Smooth muscle cell of trachea (primary cell): Measurements from ENCODE around the gene IZUMO1R. TPM values are rescaled to one million over a fixed set of nuclear protein-coding genes. Genes with fewer than 3 reads are reported as not detected.

Experiments used
- total RNA-seq: library from RNA; depleted of rRNA; stranded (reverse); fragments of >200 nt; gene quantifications from 2 replicates; pipeline ENCODE4 v1.2.1, GENCODE V29; 2014

Gene IZUMO1R
- total RNA-seq = not detected in 2 replicates

DNA sequence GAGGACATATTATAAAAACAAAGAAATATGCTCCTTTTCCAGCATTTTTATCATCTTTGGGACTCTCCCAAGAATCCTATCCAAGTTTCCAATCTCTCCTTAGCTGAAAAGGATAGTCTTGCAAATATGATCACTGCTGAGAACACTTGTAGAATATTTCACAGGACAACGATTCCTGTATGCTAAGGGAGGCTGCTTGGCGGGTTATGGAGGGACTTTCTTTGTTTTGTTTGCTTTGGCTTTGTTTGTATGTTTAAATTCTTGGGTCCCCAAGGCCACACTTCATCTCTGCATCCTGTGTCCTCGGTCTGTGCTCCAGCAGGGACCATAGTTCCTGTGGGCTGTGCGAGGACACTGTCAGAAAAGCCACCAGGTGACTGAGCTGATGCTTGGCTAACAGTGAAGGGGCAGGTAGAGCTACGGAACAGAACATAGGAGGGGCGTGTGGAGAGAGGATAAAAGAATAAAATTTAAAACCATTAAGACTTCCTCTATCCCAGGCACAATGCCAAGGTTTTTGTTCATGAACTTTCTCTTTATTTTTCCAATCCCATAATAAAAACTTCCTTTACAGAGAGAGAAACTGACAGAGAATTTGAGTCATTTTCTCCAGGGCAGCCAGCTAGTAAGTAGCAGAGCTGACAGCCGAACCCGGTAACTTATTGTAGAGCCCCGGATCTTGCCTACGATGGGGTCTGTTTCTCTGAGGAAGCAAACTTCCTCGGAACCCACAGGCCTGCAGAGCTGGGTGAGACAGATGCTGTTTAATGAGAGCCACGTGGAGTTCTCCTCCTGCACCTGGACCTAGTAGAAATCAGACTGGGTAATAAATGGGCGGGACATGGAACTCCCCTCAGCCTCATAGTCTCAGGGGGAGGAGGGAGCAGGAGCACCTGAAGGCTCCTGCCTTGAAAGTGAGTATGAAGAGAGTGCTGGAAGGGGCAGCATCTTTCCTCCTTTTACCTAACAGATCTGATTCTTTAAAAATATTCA lies at the start of gene IZUMO1R:
TSS of gene IZUMO1R (plus strand) at position 615 of the 993 bp plus-strand sequence. CDS start 1,057 bp downstream, outside the sequence.

Other genes starting within 250 kb of the IZUMO1R start
- gene PANX1, start 175.7 kb upstream of the IZUMO1R start, total RNA-seq = 36.2 and 52.1 TPM in 2 replicates
- under 0.01 TPM in 1 of 2 replicates, not detected in the other for gene GPR83, start 96.8 kb downstream of the IZUMO1R start, total RNA-seq
- 10.3 and 16.0 TPM in 2 replicates for gene MRE11, start 189.3 kb downstream of the IZUMO1R start, total RNA-seq
- gene ANKRD49, start 189.4 kb downstream of the IZUMO1R start, total RNA-seq = 8.6 and 13.2 TPM in 2 replicates
- gene C11orf97, start 207.9 kb downstream of the IZUMO1R start, total RNA-seq = not detected in 2 replicates
- gene FUT4, start 239.3 kb downstream of the IZUMO1R start, total RNA-seq = 4.9 and 6.6 TPM in 2 replicates